GM23338 (cell line): ENCODE measurements around the gene P2RX4. TPM values are rescaled to one million over a fixed set of nuclear protein-coding genes. Genes with fewer than 3 reads are reported as not detected.
A peak's percentile ranks its signal among the peaks of the same experiment; 100 is the strongest.

Experiments
- ATAC-seq: fragments of 200-7000 bp; cut with Tn5 transposase; 3 replicates; pipeline ENCODE4 v1.9.1; 2020
- DNase-seq: peaks from one replicate; pipeline ENCODE4 v3.0.0-alpha.2; 2015; ENCODE audit warnings: low spot score
- H2AFZ ChIP-seq: fragments of 200-600 bp; sonication (generic); 2 replicates; pipeline ENCODE4 v1.8.0; 2016; ENCODE audit warnings: antibody characterized with exemption, mild to moderate bottlenecking, moderate library complexity
- H3F3A ChIP-seq: fragments of 200-600 bp; sonication (generic); replicated peaks from 2 replicates; pipeline ENCODE4 v1.8.0; 2017; ENCODE audit warnings: antibody characterized with exemption, mixed run types, low read depth
- H3K27ac ChIP-seq: fragments of 200-600 bp; sonication (generic); 2 replicates; pipeline ENCODE4 v1.6.1; 2016; ENCODE audit warnings: low read depth
- H3K27me3 ChIP-seq: fragments of 200-600 bp; sonication (generic); 2 replicates; pipeline ENCODE4 v1.8.0; 2016; ENCODE audit warnings: mild to moderate bottlenecking, mixed run types, moderate library complexity; ENCODE audit not compliant: insufficient read depth
- H3K36me3 ChIP-seq: fragments of 200-600 bp; sonication (generic); 2 replicates; pipeline ENCODE4 v1.8.0; 2016; ENCODE audit warnings: mild to moderate bottlenecking; ENCODE audit not compliant: insufficient read depth
- H3K4me1 ChIP-seq: fragments of 200-600 bp; sonication (generic); 2 replicates; pipeline ENCODE4 v1.8.0; 2016; ENCODE audit warnings: mild to moderate bottlenecking, moderate library complexity; ENCODE audit not compliant: insufficient read depth
- H3K4me2 ChIP-seq: fragments of 200-600 bp; sonication (generic); 2 replicates; pipeline ENCODE4 v1.7.1; 2017; ENCODE audit warnings: mixed run types
- H3K4me3 ChIP-seq: fragments of 200-600 bp; sonication (generic); 2 replicates; pipeline ENCODE4 v1.6.1; 2016; ENCODE audit warnings: mixed run types
- H3K79me2 ChIP-seq: fragments of 200-600 bp; sonication (generic); replicated peaks from 2 replicates; pipeline ENCODE4 v1.8.0; 2017; ENCODE audit warnings: mild to moderate bottlenecking; ENCODE audit not compliant: insufficient read depth
- H3K9me2 ChIP-seq: fragments of 200-600 bp; sonication (generic); 2 replicates; pipeline ENCODE4 v1.8.0; 2017; ENCODE audit not compliant: insufficient read depth
- H4K20me1 ChIP-seq: fragments of 200-600 bp; sonication (generic); replicated peaks from 2 replicates; pipeline ENCODE4 v1.8.0; 2017; ENCODE audit warnings: mild to moderate bottlenecking; ENCODE audit not compliant: insufficient read depth
- H3K27ac Mint-ChIP-seq: 2 replicates; pipeline ENCODE4 v1.8.0; 2020; ENCODE audit warnings: inconsistent platforms, mild to moderate bottlenecking, moderate library complexity, mixed read lengths
- H3K27me3 Mint-ChIP-seq: 3 replicates; pipeline ENCODE4 v1.8.0; 2022; ENCODE audit warnings: low read depth, mild to moderate bottlenecking, moderate library complexity, mixed read lengths, inconsistent platforms; ENCODE audit not compliant: insufficient read depth, poor library complexity
- H3K36me3 Mint-ChIP-seq: 3 replicates; pipeline ENCODE4 v1.8.0; 2021; ENCODE audit warnings: low read depth, mild to moderate bottlenecking, inconsistent platforms, moderate library complexity, mixed read lengths
- H3K4me1 Mint-ChIP-seq: 3 replicates; pipeline ENCODE4 v1.8.0; 2020; ENCODE audit warnings: mild to moderate bottlenecking, inconsistent platforms, mixed read lengths
- H3K4me3 Mint-ChIP-seq: 3 replicates; pipeline ENCODE4 v1.8.0; 2021; ENCODE audit warnings: moderate library complexity, mild to moderate bottlenecking, inconsistent platforms, mixed read lengths
- H3K9me3 Mint-ChIP-seq: 3 replicates; pipeline ENCODE4 v1.8.0; 2020; ENCODE audit warnings: moderate library complexity, mild to moderate bottlenecking, inconsistent platforms, mixed read lengths
- CREB1 ChIP-seq: fragments of 250-450 bp; sonication (Bioruptor Pico); IDR thresholded peaks from 2 replicates; pipeline ENCODE4 v1.5.0; 2020; ENCODE audit warnings: low read depth, mild to moderate bottlenecking, moderate library complexity
- EZH2 ChIP-seq: fragments of 200-600 bp; sonication (generic); IDR thresholded peaks from one replicate; pipeline ENCODE4 v1.8.0; 2017; ENCODE audit warnings: antibody characterized with exemption, mild to moderate bottlenecking, low read depth; ENCODE audit not compliant: unreplicated experiment
- EZH2phosphoT487 ChIP-seq: fragments of 200-600 bp; sonication (generic); IDR thresholded peaks from one replicate; pipeline ENCODE4 v1.8.1; 2018; ENCODE audit warnings: antibody characterized with exemption; ENCODE audit not compliant: unreplicated experiment
- JUNB ChIP-seq: IDR thresholded peaks from one replicate; pipeline ENCODE4 v1.6.1; 2016; ENCODE audit warnings: antibody characterized with exemption; ENCODE audit not compliant: unreplicated experiment
- NANOG ChIP-seq: IDR thresholded peaks from 2 replicates; pipeline ENCODE4 v1.6.1; 2016; ENCODE audit warnings: antibody characterized with exemption, borderline replicate concordance
- POLR2AphosphoS5 ChIP-seq: IDR thresholded peaks from 2 replicates; pipeline ENCODE4 v1.6.1; 2016; ENCODE audit warnings: antibody characterized with exemption, low read depth
- STAT1 ChIP-seq: IDR thresholded peaks from one replicate; pipeline ENCODE4 v1.6.1; 2016; ENCODE audit warnings: antibody characterized with exemption; ENCODE audit not compliant: unreplicated experiment
- ZNF114 ChIP-seq: fragments of 250-450 bp; sonication (Bioruptor Pico); IDR thresholded peaks from 2 replicates; pipeline ENCODE4 v1.5.0; 2020; ENCODE audit warnings: mild to moderate bottlenecking, moderate library complexity
- ZNF331 ChIP-seq: fragments of 250-450 bp; sonication (Bioruptor Pico); IDR thresholded peaks from 2 replicates; pipeline ENCODE4 v1.5.0; 2020; ENCODE audit warnings: low read depth, mild to moderate bottlenecking, moderate library complexity
- ZNF462 ChIP-seq: fragments of 250-450 bp; sonication (Bioruptor Pico); IDR thresholded peaks from 2 replicates; pipeline ENCODE4 v1.5.0; 2020; ENCODE audit warnings: mild to moderate bottlenecking, moderate library complexity
- polyA plus RNA-seq: library from polyadenylated mRNA; unstranded; fragments of >200 nt; fragmentation: Nextera tagmentation; extraction: Ambion mirVana; gene quantifications from 2 replicates; pipeline ENCODE4 v1.2.1, GENCODE V29; 2016
- total RNA-seq: library from RNA; depleted of rRNA; stranded (reverse); fragments of >200 nt; shearing (Covaris generic); gene quantifications from 2 replicates; pipeline ENCODE4 v1.2.3, GENCODE V29; 2014
- TF ChIP-seq, protein P1 (sequence below): IDR thresholded peaks from one replicate; pipeline ENCODE4 v1.6.1; 2018; ENCODE audit warnings: antibody characterized with exemption; ENCODE audit not compliant: unreplicated experiment
- TF ChIP-seq, protein P2 (sequence below), 2 experiments: fragments of 200-600 bp in 1 of 2; sonication (generic) in 1 of 2; conservative IDR thresholded peaks; 2 replicates each; pipeline versions ENCODE4 v1.5.1 to v1.6.1; 2016 to 2017; ENCODE audit warnings: antibody characterized with exemption in 2 of 2, low read depth in 2 of 2, mild to moderate bottlenecking in 2 of 2, moderate library complexity in 1 of 2
- TF ChIP-seq, protein P3 (sequence below): IDR thresholded peaks from 2 replicates; pipeline ENCODE4 v1.6.1; 2016; ENCODE audit warnings: antibody characterized with exemption

The P2RX4 gene
- total and polyA plus RNA-seq, 2 experiments from 2014 or later: 5.6 to 18.9 TPM

- no peak for TF ChIP-seq JUNB
- TF ChIP-seq EZH2phosphoT487: no peak
- TF ChIP-seq ZNF462 (CRISPR knock-in tag): no peak
- TF ChIP-seq ZNF331 (CRISPR knock-in tag): no peak
- no peak for TF ChIP-seq ZNF114
- TF ChIP-seq STAT1: no peak
- no peak for TF ChIP-seq NANOG
- TF ChIP-seq EZH2: no peak
- no peak for TF ChIP-seq POLR2AphosphoS5
Measured at GRCh38 chr12:121189619-121190155, 20.2 kb upstream of the P2RX4 start (continued).

GRCh38 chr12:121190523-121191031, 19.4 kb upstream of the P2RX4 start:
- DNase-seq: peak; percentile 34
- no peaks in the 10 kb centered on the region for H3K79me2 ChIP-seq
- H3K9me2 ChIP-seq: no peaks in the 10 kb centered on the region
- no peaks in the 10 kb centered on the region for H3K4me1 ChIP-seq
- peaks cover 2% of the 10 kb centered on the region for H3K27me3 Mint-ChIP-seq
- no peak overlapping the region for H2AFZ ChIP-seq
- H3K27ac Mint-ChIP-seq: no peak overlapping the region
- no peaks in the 10 kb centered on the region; the same call in 2 of the 3 replicates for H3K36me3 Mint-ChIP-seq
- no peak overlapping the region for H3K4me3 Mint-ChIP-seq
- no peak overlapping the region for H3K4me3 ChIP-seq
- H3K4me1 Mint-ChIP-seq: no peaks in the 10 kb centered on the region
- TF ChIP-seq NANOG: no peak
- TF ChIP-seq, protein P1, sequence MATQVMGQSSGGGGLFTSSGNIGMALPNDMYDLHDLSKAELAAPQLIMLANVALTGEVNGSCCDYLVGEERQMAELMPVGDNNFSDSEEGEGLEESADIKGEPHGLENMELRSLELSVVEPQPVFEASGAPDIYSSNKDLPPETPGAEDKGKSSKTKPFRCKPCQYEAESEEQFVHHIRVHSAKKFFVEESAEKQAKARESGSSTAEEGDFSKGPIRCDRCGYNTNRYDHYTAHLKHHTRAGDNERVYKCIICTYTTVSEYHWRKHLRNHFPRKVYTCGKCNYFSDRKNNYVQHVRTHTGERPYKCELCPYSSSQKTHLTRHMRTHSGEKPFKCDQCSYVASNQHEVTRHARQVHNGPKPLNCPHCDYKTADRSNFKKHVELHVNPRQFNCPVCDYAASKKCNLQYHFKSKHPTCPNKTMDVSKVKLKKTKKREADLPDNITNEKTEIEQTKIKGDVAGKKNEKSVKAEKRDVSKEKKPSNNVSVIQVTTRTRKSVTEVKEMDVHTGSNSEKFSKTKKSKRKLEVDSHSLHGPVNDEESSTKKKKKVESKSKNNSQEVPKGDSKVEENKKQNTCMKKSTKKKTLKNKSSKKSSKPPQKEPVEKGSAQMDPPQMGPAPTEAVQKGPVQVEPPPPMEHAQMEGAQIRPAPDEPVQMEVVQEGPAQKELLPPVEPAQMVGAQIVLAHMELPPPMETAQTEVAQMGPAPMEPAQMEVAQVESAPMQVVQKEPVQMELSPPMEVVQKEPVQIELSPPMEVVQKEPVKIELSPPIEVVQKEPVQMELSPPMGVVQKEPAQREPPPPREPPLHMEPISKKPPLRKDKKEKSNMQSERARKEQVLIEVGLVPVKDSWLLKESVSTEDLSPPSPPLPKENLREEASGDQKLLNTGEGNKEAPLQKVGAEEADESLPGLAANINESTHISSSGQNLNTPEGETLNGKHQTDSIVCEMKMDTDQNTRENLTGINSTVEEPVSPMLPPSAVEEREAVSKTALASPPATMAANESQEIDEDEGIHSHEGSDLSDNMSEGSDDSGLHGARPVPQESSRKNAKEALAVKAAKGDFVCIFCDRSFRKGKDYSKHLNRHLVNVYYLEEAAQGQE: no peak
- TF ChIP-seq ZNF331 (CRISPR knock-in tag): no peak
- TF ChIP-seq ZNF114: no peak
- TF ChIP-seq CREB1 (CRISPR knock-in tag): no peak
- TF ChIP-seq, protein P2, sequence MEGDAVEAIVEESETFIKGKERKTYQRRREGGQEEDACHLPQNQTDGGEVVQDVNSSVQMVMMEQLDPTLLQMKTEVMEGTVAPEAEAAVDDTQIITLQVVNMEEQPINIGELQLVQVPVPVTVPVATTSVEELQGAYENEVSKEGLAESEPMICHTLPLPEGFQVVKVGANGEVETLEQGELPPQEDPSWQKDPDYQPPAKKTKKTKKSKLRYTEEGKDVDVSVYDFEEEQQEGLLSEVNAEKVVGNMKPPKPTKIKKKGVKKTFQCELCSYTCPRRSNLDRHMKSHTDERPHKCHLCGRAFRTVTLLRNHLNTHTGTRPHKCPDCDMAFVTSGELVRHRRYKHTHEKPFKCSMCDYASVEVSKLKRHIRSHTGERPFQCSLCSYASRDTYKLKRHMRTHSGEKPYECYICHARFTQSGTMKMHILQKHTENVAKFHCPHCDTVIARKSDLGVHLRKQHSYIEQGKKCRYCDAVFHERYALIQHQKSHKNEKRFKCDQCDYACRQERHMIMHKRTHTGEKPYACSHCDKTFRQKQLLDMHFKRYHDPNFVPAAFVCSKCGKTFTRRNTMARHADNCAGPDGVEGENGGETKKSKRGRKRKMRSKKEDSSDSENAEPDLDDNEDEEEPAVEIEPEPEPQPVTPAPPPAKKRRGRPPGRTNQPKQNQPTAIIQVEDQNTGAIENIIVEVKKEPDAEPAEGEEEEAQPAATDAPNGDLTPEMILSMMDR (conservative IDR thresholded peaks at IDR 0.05; ENCODE audit: low read depth in 2 of 2): no peak
- TF ChIP-seq EZH2: no peak
- TF ChIP-seq, protein P3, sequence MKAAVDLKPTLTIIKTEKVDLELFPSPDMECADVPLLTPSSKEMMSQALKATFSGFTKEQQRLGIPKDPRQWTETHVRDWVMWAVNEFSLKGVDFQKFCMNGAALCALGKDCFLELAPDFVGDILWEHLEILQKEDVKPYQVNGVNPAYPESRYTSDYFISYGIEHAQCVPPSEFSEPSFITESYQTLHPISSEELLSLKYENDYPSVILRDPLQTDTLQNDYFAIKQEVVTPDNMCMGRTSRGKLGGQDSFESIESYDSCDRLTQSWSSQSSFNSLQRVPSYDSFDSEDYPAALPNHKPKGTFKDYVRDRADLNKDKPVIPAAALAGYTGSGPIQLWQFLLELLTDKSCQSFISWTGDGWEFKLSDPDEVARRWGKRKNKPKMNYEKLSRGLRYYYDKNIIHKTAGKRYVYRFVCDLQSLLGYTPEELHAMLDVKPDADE: no peak
- TF ChIP-seq EZH2phosphoT487: no peak
- H3K9me3 Mint-ChIP-seq: no peaks in the 10 kb centered on the region
- no peaks in the 10 kb centered on the region for H3K27me3 ChIP-seq
- no peak overlapping the region for H3K27ac ChIP-seq
- ATAC-seq: no peak
- H4K20me1 ChIP-seq: no peaks in the 10 kb centered on the region
- no peaks in the 10 kb centered on the region for H3F3A ChIP-seq
- no peak overlapping the region for H3K4me2 ChIP-seq
- H3K36me3 ChIP-seq: no peaks in the 10 kb centered on the region
